ENCODE measurements around the gene WFIKKN2.

- TF ChIP-seq POLR2A (IDR thresholded peaks at IDR 0.05) (no peak), CTCF (IDR thresholded peaks at IDR 0.05) (no peak)
These were observed 38.1 kb upstream of the WFIKKN2 start for GRCh38 chr17:50797135-50797810.
